22Rv1 (cell line): ENCODE data around the gene KHNYN.

Source experiments
- H3K27ac ChIP-seq: fragments of 450-650 bp; 2 replicates; pipeline ENCODE4 v1.5.1; 2017
- CTCF ChIP-seq: fragments of 450-650 bp; IDR thresholded peaks from 2 replicates; pipeline ENCODE4 v1.5.1; 2017; ENCODE audit warnings: mild to moderate bottlenecking
- ZFX ChIP-seq: fragments of 450-650 bp; IDR thresholded peaks from 2 replicates; pipeline ENCODE4 v1.6.1; 2017; ENCODE audit warnings: antibody characterized with exemption, borderline replicate concordance

KHNYN gene

DNA sequence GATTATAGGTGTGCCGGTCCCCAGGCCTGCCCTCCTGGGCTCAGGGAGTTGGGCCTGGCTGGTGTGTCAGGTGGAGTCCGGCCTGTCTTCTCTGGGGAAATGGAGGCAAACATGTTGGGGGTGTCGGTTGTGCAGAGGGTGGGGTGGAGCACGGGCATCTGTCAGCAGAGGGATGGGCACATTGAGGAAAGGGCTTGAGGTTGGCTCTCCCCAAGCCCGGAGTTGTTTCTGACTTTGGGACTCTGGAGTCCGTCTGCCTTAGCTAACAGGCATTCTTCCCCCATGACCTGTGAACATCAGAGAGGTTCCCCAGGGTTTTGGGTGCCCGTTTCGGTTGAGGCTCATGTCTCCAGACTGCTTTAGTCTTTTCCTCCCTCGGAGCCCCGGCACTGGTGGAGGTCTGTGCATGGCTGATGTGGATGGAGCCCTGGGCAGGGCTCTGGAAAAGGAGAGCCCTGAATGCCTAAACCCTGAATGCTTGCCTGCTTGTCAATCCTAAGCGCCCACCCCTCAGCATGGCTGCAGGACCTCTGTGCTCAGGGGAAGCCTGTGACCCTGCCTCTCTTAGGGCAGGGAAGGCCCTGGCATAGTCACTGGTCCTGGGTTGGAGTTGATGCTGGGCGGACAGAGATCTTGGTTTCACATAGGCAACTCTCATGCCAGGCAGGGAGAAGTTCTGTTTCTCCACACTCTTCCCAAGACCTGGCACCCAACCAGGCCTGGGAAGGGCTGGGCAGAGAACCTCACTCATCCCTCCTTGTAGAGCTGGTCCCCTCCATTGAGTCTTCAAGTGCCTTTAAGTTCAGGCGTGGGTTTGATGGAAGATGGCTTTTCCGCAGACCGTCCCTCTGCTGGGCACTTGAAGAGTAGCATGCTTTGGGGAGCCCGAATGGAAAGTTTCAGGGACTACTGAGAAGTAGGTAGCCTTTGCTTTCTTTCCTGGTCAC is 18.0 kb upstream of the KHNYN start:
- H3K27ac ChIP-seq = no peak overlapping the region
- TF ChIP-seq ZFX = no peak
- TF ChIP-seq CTCF = peak; percentile 74

- TF ChIP-seq CTCF = no peak
- TF ChIP-seq ZFX = no peak
- H3K27ac ChIP-seq = no peak overlapping the region
Observed at GRCh38 chr14:24414077-24414476, 15.7 kb upstream of the KHNYN start.

- TF ChIP-seq CTCF = no peak
- TF ChIP-seq ZFX = no peak
- no peak overlapping the region for H3K27ac ChIP-seq
Observed at GRCh38 chr14:24414732-24415420, 14.9 kb upstream of the KHNYN start.

GRCh38 chr14:24415421-24416253 is 14.1 kb upstream of the KHNYN start:
- no peak overlapping the region for H3K27ac ChIP-seq

DNA sequence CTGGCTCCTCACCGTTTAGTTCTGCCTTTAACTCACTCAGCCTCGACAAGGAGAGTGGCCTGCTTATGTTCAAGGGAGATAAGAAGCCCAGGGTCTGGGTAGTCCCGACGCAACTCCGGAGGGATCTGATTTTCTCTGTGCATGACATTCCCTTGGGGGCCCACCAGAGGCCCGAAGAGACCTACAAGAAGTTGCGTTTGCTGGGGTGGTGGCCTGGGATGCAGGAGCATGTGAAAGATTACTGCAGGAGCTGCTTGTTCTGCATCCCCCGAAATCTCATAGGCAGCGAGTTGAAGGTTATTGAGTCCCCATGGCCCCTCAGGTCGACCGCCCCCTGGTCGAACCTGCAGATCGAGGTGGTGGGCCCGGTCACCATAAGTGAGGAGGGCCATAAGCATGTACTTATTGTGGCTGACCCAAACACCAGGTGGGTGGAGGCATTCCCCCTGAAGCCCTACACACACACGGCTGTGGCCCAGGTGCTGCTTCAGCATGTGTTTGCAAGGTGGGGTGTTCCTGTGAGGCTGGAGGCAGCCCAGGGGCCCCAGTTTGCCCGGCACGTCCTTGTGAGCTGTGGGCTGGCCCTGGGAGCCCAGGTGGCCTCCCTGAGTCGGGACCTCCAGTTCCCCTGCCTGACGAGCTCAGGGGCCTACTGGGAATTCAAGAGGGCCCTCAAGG is 13.4 kb upstream of the KHNYN start:
- H3K27ac ChIP-seq = no peak overlapping the region

More at GRCh38 chr14:24415421-24416253, 14.1 kb upstream of the KHNYN start:
- TF ChIP-seq ZFX = no peak
- TF ChIP-seq CTCF = no peak

More for the DNA sequence above, 13.4 kb upstream of the KHNYN start:
- TF ChIP-seq CTCF (no peak), ZFX (no peak)
